Astrocyte of the hippocampus (primary cell): ENCODE data around the gene CAVIN1.
A peak's percentile ranks its signal among the peaks of the same experiment; 100 is the strongest.
"Not testable (repeated sequence)": the region's sequence is repeated elsewhere in the genome, so short reads cannot be mapped to it uniquely, and the experiment has no call there.

Source experiments
- DNase-seq: peaks from one replicate; pipeline ENCODE4 v3.0.0; 2011; ENCODE audit warnings: low read depth, low spot score

CAVIN1 gene

DNA sequence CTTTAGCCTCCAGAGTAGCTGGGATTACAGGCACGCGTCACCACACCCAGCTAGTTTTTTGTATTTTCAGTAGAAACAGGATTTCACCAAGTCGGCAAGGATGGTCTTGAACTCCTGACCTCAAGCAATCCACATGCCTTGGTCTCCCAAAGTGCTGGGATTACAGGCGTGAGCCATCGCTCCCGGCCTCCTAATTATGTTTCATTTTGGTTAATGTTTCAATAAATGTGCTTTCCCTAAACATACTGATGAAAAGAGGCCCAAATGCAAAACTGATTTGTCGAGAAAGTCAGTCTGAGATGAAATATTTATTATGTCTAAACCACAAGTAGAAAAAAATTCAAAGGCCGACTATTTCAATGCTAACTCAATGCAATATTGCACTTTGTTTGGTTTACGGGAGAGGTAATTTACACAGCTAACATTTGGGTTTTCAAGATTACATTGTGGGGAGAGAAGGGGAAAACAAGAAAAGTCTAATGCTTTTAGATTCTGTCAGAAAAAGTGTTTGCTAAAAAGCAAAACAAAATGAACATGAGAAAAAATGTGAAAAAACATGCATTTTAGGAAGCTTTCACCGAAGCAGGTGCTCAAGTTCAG is 44.6 kb downstream of the CAVIN1 start:
- DNase-seq: no peak

DNA sequence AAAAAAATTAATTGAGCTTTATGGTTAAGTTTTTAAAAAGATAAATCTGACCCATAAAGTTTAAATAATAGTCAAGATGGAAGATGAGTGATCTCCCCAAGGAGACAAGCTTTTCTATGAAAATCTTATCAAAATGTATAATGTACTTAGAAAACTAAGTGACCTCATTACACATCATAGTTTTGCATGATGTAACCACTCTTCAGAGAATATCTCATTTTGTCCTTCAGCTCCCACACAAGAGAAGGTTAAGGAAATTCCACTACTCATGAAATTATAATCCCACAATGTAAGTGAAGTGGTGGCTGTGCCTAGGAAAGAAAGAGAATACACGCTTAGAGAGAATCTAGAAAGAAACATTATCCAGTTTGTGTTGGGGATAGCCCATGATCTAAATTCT is 49.2 kb downstream of the CAVIN1 start:
- no peak for DNase-seq

DNA sequence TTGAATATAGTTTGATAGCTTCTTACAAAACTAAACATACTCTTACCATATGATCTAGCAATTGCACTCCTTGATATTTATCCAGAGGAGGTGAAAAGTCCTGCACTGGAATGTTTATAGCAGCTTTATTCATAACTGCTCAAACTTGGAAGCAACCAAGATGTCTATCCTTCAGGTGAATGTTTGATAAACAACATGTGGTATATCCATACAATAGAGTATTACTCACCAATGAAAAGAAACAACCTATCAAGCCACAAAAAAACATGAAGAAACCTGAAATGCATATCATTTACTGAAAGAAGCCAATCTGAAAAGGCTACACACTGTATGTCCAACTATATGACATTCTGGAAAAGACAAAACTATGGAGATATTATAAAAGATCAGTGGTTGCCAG is 50.9 kb downstream of the CAVIN1 start:
- DNase-seq: no peak

DNA sequence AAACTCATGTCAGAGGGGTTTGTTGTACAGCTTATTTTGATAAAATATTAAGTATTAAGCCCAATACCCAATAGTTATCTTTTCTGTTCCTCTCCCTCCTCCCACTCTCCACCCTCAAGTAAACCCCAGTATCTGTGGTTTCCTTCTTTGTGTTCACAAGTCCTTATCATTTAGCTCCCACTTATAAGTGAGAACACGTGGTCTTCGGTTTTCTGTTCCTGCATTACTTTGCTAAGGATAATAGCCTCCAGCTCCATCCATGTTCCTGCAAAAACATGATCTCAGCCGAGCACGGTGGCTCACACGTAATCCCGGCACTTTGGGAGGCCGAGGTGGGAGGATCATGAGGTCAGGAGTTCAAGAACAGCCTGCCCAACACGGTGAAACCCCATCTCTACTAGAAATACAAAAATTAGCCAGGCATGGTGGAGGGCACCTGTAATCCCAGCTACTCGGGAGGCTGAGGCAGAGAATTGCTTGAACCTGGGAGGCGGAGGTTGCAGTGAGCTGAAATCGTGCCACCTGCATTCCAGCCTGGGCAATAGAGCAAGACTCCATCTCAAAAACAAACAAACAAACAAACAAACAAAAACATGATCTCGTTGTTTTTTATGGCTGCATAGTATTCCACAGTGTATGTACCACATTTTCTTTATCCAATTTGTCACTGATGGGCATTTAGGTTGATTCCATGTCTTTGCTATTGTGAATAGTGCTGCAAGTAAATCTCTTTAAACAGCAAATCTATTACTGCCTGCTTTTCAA is 54.1 kb downstream of the CAVIN1 start:
- DNase-seq: not testable (repeated sequence)

DNA sequence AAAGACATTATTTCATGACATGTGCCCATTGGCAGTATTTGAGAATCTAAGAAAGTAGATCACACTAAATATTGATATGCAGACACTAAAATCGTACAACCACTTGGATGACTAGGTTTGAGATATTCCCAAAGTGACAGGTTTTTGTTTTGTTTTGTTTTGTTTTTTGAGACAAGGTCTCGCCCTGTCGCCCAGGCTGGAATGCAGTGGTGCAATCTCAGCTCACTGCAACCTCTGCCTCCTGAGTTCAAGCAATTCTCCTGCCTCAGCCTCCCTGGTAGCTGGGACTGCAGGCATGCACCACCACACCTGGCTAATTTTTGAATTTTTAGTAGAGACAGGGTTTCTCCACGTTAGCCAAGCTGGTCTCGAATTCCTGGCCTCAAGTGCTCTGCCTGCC is 54.7 kb downstream of the CAVIN1 start:
- not testable (repeated sequence) for DNase-seq

DNA sequence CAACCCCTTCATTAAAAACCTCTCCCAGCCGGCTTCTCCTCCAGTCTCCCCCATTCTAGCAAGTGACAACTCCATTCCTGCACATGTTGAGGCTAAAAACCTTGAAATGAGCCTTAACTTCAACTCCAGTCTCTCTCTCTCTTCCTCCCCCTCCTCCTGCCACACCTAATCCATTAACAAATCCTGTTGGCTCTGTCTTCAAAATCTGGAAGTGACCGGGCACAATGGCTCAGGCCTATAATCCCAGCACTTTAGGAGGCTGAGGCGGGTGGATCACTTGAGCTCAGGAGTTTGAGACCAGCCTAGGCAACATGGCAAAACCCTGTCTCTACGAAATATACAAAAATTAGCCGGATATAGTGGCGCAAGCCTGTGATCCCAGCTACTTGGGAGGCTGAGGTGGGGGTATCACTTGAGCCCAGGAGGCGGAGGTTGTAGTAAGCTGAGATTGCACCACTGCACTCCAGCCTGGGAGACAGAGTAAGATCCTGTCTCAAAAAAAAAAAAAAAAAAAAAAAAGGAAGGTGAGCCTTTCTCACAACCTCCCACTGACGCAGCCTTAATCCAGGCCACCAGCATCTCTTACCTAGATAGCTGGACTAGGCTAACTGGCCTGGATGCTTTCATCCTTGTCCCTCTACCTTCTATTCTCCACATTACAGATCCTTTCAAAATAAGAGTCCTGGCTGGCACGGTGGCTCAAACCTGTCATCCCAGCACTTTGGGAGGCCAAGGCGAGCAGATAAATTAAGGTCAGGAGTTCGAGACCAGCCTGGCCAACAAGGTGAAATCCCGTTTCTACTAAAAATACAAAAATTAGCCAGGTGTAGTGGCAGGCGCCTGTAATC is 56.7 kb downstream of the CAVIN1 start:
- DNase-seq: not testable (repeated sequence)

DNA sequence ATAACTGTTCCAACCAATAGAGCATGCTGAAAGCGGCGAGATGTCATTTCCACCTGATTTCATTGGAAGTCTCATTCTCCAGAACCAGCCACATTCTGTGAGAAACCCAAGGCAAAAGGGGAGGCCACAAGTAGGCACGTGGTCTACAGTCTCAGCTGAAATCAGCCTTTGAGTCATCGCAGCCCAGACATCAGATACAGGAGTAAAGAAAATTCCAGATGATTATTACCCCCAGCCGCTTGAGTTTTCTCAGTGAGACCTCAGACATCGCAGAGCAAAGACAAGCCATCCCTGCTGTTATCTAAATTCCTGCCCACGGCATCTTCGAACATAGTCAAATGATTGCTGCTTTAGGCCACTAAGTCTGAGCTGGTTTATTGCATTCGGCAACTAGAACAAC is 57.9 kb downstream of the CAVIN1 start:
- DNase-seq: peak; percentile 90

DNA sequence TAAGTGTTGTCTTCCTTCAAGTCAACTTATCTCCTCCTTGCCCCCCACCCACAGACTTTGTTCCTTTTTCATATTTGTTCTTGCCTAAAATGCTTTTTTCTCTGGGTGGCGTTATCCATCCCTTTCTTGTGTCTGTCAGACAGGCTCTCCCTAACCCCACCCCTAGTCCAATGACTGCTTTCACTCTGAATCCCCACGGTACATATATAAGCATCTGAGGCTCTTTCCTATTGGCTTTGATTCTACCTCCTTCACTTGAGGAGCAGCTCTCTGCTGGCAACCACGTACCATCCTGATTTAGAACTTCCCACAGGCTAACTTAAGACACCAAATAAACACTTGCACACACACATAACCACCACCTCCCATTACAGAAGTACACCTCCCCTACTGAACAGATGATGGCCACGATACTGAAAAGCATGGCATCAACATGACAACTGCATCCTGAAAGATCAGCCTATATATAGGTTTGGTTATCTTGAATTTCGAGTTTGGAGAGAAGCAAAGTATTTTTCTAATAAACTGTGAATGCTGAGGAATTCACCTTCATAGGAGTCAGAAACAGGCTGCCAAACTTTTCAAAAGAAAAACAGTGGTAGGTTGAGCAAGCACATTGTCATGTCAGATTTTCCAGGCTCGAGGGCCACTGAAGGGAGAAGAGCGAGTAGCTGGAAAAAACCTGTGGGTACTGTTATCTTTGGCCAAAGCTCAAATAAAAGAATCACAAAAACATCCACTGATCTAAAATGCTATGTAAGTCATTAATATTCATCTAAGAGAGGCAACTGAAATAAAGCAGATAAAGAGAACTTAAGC is 59.1 kb downstream of the CAVIN1 start:
- DNase-seq: peak; percentile 83

DNA sequence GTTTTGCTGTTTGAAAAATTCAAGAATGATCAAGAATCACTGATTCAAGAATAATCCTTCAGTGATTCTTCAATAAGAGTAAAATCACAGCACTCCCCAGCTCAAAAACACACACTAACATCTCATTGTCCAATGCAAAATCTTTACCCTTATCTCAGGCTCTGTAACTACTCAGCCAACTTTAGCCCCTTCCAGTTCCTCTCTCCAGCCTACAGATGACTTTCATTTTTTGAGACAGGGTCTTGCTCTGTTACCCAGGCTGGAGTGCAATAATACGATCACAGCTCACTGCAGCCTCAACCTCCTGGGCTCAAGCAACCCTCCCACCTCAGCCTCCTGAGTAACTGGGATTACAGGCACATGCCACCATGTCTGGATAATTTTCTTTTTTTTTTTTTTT is 59.8 kb downstream of the CAVIN1 start:
- DNase-seq: no peak

DNA sequence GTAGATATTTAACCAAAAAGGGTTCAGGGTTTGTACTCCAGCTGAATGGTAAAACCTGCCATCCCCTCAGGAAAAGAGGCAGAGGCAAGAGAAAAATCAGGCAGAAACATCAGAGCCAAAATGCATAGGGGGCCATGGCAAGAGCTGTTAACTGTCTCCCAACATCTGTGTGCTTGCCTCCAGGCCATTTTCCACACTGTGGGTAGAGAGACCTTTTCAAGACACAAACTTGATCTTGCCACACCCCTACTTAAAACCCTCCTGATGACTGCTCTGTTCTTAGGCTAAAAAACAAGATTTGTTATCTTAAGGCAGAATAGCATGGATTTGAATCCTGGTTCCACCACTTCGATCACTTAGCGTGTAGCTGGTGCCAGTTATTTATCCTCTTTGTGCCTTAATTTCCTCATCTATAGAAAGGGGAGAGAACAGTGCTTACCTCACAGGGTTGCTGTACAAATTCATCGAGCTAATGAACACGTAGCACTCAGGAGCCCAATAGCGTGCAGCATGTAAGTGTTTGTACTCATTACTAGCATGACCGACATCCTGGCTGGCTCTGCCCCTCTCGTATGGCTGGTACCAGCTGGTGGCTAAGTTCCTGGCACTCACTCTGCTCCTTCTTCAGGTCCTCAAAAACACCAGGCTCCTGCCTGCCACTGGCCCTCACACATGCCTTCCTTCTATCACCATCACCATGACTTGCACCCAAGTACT is 60.7 kb downstream of the CAVIN1 start:
- DNase-seq: no peak

DNA sequence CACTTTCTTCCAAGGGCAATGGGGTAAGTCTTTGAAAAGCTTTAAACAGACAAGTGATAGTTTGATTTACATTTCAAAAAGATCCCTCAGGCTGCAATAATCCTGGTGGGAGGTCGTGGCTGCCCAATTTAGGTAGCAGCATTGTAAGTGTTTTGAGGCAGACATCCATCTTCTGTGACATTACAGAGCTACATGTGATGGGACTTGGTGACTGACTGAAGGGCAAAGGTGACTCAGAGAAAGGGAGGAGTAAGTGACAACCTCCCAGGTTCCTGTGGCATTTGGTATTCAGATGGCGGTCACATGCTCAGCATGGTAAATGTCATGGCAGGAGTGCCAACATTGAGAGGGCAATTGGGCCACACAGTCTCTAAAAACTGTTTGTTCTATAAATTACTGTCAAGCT is 61.3 kb downstream of the CAVIN1 start:
- peak; percentile 23 for DNase-seq

DNA sequence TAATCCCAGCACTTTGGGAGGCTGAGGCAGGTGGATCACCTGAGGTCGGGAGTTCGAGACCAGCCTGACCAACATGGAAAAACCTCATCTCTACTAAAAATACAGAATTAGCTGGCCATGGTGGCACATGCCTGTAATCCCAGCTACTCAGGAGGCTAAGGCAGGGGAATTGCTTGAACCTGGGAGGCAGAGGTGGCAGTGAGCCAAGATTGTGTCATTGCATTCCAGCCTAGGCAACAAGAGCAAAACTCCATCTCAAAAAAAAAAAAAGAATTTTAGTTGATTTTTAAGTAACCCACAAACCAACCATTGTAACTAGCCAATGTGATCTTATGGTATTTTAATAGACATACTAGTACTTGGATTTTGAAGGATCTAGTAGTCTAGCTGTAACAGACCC is 62.7 kb downstream of the CAVIN1 start:
- peak; percentile 57 for DNase-seq

DNA sequence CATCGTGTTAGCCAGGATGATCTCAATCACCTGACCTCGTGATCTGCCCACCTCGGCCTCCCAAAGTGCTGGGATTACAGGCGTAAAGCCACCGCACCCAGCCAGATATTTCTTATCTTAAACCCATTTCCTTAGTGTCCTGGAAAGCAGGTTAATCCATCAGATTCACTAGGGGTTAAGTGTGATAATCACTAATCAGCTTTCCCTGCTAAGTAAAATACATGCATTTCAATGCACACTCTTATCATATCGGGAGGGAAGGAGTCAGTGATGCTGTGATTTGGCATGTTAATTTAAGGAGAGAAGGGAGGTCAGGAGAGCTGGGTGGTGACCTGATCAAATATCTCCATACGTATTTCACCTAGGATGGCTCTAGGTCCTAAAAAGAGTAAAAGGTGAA is 63.9 kb downstream of the CAVIN1 start:
- DNase-seq: no peak

DNA sequence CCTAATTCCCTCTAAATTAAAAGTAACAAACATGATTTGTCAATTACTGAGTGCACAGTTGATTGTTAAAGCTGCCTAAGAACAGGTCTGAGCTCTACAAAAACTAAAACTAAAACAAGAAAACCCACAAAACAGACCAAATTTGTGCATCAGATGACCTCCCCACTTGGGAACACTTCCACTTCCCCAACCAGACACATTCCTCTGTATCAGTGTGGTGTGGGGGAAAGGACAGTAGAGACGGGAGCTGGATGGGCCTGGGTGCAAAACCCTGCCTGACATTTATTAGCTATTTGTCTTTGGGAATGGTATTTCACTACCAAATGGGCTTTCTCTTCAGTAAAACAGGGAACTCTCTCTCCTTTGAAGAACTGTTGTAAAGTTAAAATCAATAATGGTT is 64.6 kb downstream of the CAVIN1 start:
- no peak for DNase-seq

DNA sequence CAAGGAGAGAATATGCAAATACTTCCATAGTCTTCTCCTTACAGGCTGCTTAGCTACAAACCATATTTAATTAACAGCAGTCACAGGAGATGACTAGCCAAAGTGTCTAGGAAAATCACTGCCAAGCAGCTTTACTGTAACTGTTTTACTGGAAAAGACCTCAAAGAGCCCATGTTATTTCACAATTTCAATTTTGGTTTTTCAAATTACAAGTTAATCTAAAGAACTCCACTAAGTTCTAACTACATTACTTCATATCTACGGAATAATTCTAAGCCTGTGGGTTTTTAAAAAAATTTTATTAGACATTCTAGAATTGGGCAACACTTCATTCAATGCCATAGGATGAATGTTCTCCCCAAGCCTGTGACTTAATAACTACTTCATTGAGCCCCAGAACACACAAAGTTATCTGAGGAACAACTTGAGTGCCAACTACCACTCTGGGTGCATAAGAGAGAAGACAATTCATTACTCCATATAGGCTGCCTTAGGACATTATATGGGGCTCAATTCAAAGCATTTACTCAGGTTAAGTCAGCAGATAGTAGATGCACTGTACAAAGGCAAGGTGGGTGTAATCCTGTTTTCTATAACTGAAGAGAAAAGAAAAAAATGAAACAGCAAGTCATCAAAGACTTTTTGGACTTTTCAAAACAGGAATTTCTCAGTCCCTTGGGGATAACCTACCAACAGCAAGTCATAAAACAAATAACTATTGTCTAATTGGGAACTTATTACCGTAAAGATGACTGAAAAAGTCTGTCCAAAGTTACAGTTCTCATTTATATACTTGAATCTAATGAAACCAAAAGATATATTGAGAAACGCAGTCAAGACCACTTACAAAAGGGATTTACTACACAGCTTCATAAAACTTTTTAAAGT is 67.9 kb downstream of the CAVIN1 start:
- DNase-seq: no peak
